NCI-H510A treated with DMSO at 0.1 percent for 48 hours (cell line): ENCODE measurements around the gene IL31RA.
"Not testable (repeated sequence)": the region's sequence is repeated elsewhere in the genome, so short reads cannot be mapped to it uniquely, and the experiment has no call there.

ENCODE experiments used
- DNase-seq: peaks from one replicate; lab custom pipeline; 2025; lab: John Stamatoyannopoulos, UW

Gene IL31RA

GRCh38 chr5:55850839-55851674 lies at the start of gene IL31RA:
Gene IL31RA (plus strand): TSS chr5:55851357. CDS start chr5:55851571, 214 bp downstream.
- DNase-seq: no peak

GRCh38 chr5:55808814-55809213 lies 42.3 kb upstream of the IL31RA start:
- DNase-seq: not testable (repeated sequence)

- DNase-seq: not testable (repeated sequence)
Measured at GRCh38 chr5:55815939-55816338, 35.2 kb upstream of the IL31RA start.

- no peak for DNase-seq
Measured at GRCh38 chr5:55816342-55816741, 34.8 kb upstream of the IL31RA start.

GRCh38 chr5:55817030-55817429 lies 34.1 kb upstream of the IL31RA start:
- no peak for DNase-seq

GRCh38 chr5:55820488-55820887 lies 30.7 kb upstream of the IL31RA start:
- DNase-seq: no peak

GRCh38 chr5:55821731-55822512 lies 29.2 kb upstream of the IL31RA start:
- DNase-seq: no peak

GRCh38 chr5:55823151-55823796 lies 27.9 kb upstream of the IL31RA start:
- DNase-seq: no peak

- DNase-seq: no peak
Measured at GRCh38 chr5:55829956-55830355, 21.2 kb upstream of the IL31RA start.

- DNase-seq: no peak
Measured at GRCh38 chr5:55832446-55832845, 18.7 kb upstream of the IL31RA start.

GRCh38 chr5:55836191-55836590 lies 15.0 kb upstream of the IL31RA start:
- no peak for DNase-seq

GRCh38 chr5:55841976-55842375 lies 9.2 kb upstream of the IL31RA start:
- no peak for DNase-seq

GRCh38 chr5:55847837-55848236 lies 3.3 kb upstream of the IL31RA start:
- DNase-seq: no peak

GRCh38 chr5:55848783-55849182 lies 2.4 kb upstream of the IL31RA start:
- DNase-seq: no peak

GRCh38 chr5:55851675-55851979 lies 470 bp downstream of the IL31RA start:
- no peak for DNase-seq

GRCh38 chr5:55852503-55852902 lies 1.3 kb downstream of the IL31RA start:
- no peak for DNase-seq

GRCh38 chr5:55853041-55853670 lies 2.0 kb downstream of the IL31RA start:
- no peak for DNase-seq

- DNase-seq: no peak
Measured at GRCh38 chr5:55853818-55854217, 2.7 kb downstream of the IL31RA start.

- no peak for DNase-seq
Measured at GRCh38 chr5:55855509-55855908, 4.4 kb downstream of the IL31RA start.

GRCh38 chr5:55856516-55857246 lies 5.5 kb downstream of the IL31RA start:
- no peak for DNase-seq

GRCh38 chr5:55857247-55857640 lies 6.1 kb downstream of the IL31RA start:
- no peak for DNase-seq

GRCh38 chr5:55858104-55858503 lies 6.9 kb downstream of the IL31RA start:
- DNase-seq: no peak
